ENCODE results near the gene CACNA2D3.

Gene CACNA2D3

GRCh38 chr3:55061720-55062034 is 939.3 kb downstream of the CACNA2D3 start:
- Histone ChIP-seq H3K79me2 (ENCODE audit: insufficient read depth, low read length) (no peaks in the 10 kb centered on the region), H3K36me3 (ENCODE audit: low read length) (no peaks in the 10 kb centered on the region), H3F3A (ENCODE audit: insufficient read depth) (no peaks in the 10 kb centered on the region), H2AFZ (ENCODE audit: low read depth, low read length, severe bottlenecking) (no peak overlapping the region), H3K27ac (ENCODE audit: low read depth, low read length) (no peak overlapping the region), H3K27me3 (ENCODE audit: low read length) (no peaks in the 10 kb centered on the region), H3K9ac (ENCODE audit: low read length) (no peak overlapping the region), H3K9me3 (ENCODE audit: insufficient read depth, low read length) (no peaks in the 10 kb centered on the region), H4K20me1 (ENCODE audit: low read depth, low read length) (no peaks in the 10 kb centered on the region), H3K9me2 (replicated peaks; ENCODE audit: insufficient read depth, low read length) (no peaks in the 10 kb centered on the region), H3K4me2 (ENCODE audit: low read depth, low read length, poor library complexity, severe bottlenecking) (no peak overlapping the region), H3K4me3 (ENCODE audit: insufficient read depth, low read length, poor library complexity, severe bottlenecking) (no peak overlapping the region)
- TF ChIP-seq EZH2phosphoT487 (conservative IDR thresholded peaks at IDR 0.05; ENCODE audit: low read length) (no peak), CTCF (IDR thresholded peaks at IDR 0.05; ENCODE audit: insufficient read depth, low read length, poor library complexity, severe bottlenecking) (no peak)

DNA sequence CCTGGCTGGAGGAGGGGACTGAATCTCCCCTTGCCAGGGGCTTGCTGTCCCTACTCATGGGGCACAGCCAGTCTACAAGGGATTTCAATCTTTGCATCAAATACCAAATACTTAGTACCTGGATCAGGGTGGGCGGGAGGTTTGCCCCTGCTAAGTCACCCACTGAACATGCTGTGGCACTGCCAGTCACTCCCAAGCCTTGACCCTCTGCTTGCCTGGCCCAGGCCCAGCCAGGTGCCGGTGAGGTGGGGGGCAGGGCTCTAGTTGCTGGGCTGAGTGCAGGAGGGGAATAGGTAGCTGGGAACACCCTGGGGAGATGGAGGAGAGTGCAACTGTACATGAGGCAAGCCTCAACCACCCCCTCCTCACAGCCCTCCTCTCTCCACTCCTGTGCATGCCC is 941.8 kb downstream of the CACNA2D3 start:
- no peaks in the 10 kb centered on the region for H3K9me2 ChIP-seq (replicated peaks; ENCODE audit: insufficient read depth, low read length)
- H3K9ac ChIP-seq (ENCODE audit: low read length), result no peak overlapping the region
- TF ChIP-seq EZH2phosphoT487 (conservative IDR thresholded peaks at IDR 0.05; ENCODE audit: low read length), result no peak
- TF ChIP-seq CTCF (IDR thresholded peaks at IDR 0.05; ENCODE audit: insufficient read depth, low read length, poor library complexity, severe bottlenecking), result no peak
- H2AFZ ChIP-seq (ENCODE audit: low read depth, low read length, severe bottlenecking), result no peak overlapping the region
- no peak overlapping the region for H3K27ac ChIP-seq (ENCODE audit: low read depth, low read length)
- no peaks in the 10 kb centered on the region for H3K79me2 ChIP-seq (ENCODE audit: insufficient read depth, low read length)
- H3K4me3 ChIP-seq (ENCODE audit: insufficient read depth, low read length, poor library complexity, severe bottlenecking), result no peak overlapping the region
- no peaks in the 10 kb centered on the region for H3K9me3 ChIP-seq (ENCODE audit: insufficient read depth, low read length)
- H3K27me3 ChIP-seq (ENCODE audit: low read length), result no peaks in the 10 kb centered on the region
- no peaks in the 10 kb centered on the region for H4K20me1 ChIP-seq (ENCODE audit: low read depth, low read length)
- no peaks in the 10 kb centered on the region for H3F3A ChIP-seq (ENCODE audit: insufficient read depth)
- H3K4me2 ChIP-seq (ENCODE audit: low read depth, low read length, poor library complexity, severe bottlenecking), result no peak overlapping the region
- H3K36me3 ChIP-seq (ENCODE audit: low read length), result no peaks in the 10 kb centered on the region

- TF ChIP-seq CTCF (IDR thresholded peaks at IDR 0.05; ENCODE audit: insufficient read depth, low read length, poor library complexity, severe bottlenecking), result no peak
- Histone ChIP-seq H3F3A (ENCODE audit: insufficient read depth) (no peaks in the 10 kb centered on the region), H3K27ac (ENCODE audit: low read depth, low read length) (no peak overlapping the region), H3K27me3 (ENCODE audit: low read length) (no peaks in the 10 kb centered on the region), H3K36me3 (ENCODE audit: low read length) (no peaks in the 10 kb centered on the region), H3K4me2 (ENCODE audit: low read depth, low read length, poor library complexity, severe bottlenecking) (no peak overlapping the region), H2AFZ (ENCODE audit: low read depth, low read length, severe bottlenecking) (no peak overlapping the region), H3K4me3 (ENCODE audit: insufficient read depth, low read length, poor library complexity, severe bottlenecking) (no peak overlapping the region), H4K20me1 (ENCODE audit: low read depth, low read length) (no peaks in the 10 kb centered on the region), H3K9me2 (replicated peaks; ENCODE audit: insufficient read depth, low read length) (no peaks in the 10 kb centered on the region), H3K9ac (ENCODE audit: low read length) (no peak overlapping the region), H3K9me3 (ENCODE audit: insufficient read depth, low read length) (no peaks in the 10 kb centered on the region), H3K79me2 (ENCODE audit: insufficient read depth, low read length) (no peaks in the 10 kb centered on the region)
Observed at GRCh38 chr3:55065331-55065730, 943.0 kb downstream of the CACNA2D3 start.

DNA sequence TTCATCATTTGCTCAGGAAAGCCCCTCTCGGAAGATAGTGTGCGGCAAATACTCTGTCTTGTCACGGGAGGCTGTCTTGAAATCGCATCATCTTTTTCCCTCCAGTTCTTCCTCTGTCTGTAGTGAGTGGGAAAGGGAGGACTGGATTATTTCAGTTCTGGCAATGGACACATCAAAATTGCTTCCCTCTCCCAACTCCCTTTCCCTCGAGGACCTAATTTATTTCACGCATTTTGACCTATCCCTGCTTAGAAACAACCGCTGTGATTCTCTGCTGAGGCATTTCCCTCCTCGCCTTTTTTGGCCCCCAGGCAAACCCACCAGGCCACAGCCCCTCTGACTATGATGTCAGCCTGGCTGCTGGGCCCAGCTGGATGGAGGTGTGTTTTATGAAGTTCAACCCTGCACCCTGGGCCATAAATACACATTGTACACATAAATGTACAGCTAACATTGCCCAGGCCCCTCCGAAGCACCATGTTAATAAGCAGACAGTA is 944.2 kb downstream of the CACNA2D3 start:
- Histone ChIP-seq H3K27me3 (ENCODE audit: low read length) (no peaks in the 10 kb centered on the region), H3K9ac (ENCODE audit: low read length) (no peak overlapping the region), H3K79me2 (ENCODE audit: insufficient read depth, low read length) (no peaks in the 10 kb centered on the region), H3K9me2 (replicated peaks; ENCODE audit: insufficient read depth, low read length) (no peaks in the 10 kb centered on the region), H3K9me3 (ENCODE audit: insufficient read depth, low read length) (no peaks in the 10 kb centered on the region), H3K36me3 (ENCODE audit: low read length) (no peaks in the 10 kb centered on the region), H4K20me1 (ENCODE audit: low read depth, low read length) (no peaks in the 10 kb centered on the region), H2AFZ (ENCODE audit: low read depth, low read length, severe bottlenecking) (no peak overlapping the region), H3F3A (ENCODE audit: insufficient read depth) (no peaks in the 10 kb centered on the region), H3K4me3 (ENCODE audit: insufficient read depth, low read length, poor library complexity, severe bottlenecking) (no peak overlapping the region), H3K4me2 (ENCODE audit: low read depth, low read length, poor library complexity, severe bottlenecking) (no peak overlapping the region), H3K27ac (ENCODE audit: low read depth, low read length) (no peak overlapping the region)
- TF ChIP-seq EZH2phosphoT487 (conservative IDR thresholded peaks at IDR 0.05; ENCODE audit: low read length) (no peak), CTCF (IDR thresholded peaks at IDR 0.05; ENCODE audit: insufficient read depth, low read length, poor library complexity, severe bottlenecking) (no peak)

Data from SU-DHL-6 (cell line).